Activated CD8-positive, alpha-beta memory T cell treated with anti-CD3 and anti-CD28 coated beads, Interleukin-2, amount 10 ng/mL, durations not matched to agents 7 days and 5 days (primary cell): ENCODE results near the gene TFDP2. TPM values are rescaled to one million over a fixed set of nuclear protein-coding genes. Genes with fewer than 3 reads are reported as not detected.

ENCODE experiments used
- ATAC-seq: fragments of 150-1000 bp; cut with Tn5 transposase; one replicate; pipeline ENCODE4 v1.10.0; 2021; ENCODE audit warnings: moderate library complexity
- CTCF ChIA-PET: fragments of 350-600 bp; sonication (Branson Sonifier 250); formaldehyde crosslinking; loops from one replicate; lab custom pipeline; 2021; ENCODE audit warnings: antibody characterized with exemption; lab: Charles Lee
- DNase-seq: peaks from one replicate; pipeline ENCODE4 v3.0.0-alpha.2; 2020
- H3K27ac Mint-ChIP-seq: one replicate; pipeline ENCODE4 v1.8.0; 2021; ENCODE audit warnings: mild to moderate bottlenecking, mixed read lengths
- H3K27me3 Mint-ChIP-seq: one replicate; pipeline ENCODE4 v1.8.0; 2021; ENCODE audit warnings: mixed read lengths
- H3K36me3 Mint-ChIP-seq: one replicate; pipeline ENCODE4 v1.8.0; 2021; ENCODE audit warnings: mild to moderate bottlenecking, mixed read lengths
- H3K4me1 Mint-ChIP-seq: one replicate; pipeline ENCODE4 v1.8.0; 2021; ENCODE audit warnings: mixed read lengths
- H3K4me3 Mint-ChIP-seq: one replicate; pipeline ENCODE4 v1.8.0; 2021; ENCODE audit warnings: mild to moderate bottlenecking, moderate library complexity, mixed read lengths
- H3K9me3 Mint-ChIP-seq: one replicate; pipeline ENCODE4 v1.8.0; 2022; ENCODE audit warnings: low read depth, mixed read lengths
- total RNA-seq, 2 experiments: library from RNA; stranded (reverse); gene quantifications; one replicate each; pipeline ENCODE4 v1.2.3, GENCODE V29; 2021

The TFDP2 gene
- total RNA-seq, 2 experiments from 2014 or later = 29.0 to 33.7 TPM

DNA sequence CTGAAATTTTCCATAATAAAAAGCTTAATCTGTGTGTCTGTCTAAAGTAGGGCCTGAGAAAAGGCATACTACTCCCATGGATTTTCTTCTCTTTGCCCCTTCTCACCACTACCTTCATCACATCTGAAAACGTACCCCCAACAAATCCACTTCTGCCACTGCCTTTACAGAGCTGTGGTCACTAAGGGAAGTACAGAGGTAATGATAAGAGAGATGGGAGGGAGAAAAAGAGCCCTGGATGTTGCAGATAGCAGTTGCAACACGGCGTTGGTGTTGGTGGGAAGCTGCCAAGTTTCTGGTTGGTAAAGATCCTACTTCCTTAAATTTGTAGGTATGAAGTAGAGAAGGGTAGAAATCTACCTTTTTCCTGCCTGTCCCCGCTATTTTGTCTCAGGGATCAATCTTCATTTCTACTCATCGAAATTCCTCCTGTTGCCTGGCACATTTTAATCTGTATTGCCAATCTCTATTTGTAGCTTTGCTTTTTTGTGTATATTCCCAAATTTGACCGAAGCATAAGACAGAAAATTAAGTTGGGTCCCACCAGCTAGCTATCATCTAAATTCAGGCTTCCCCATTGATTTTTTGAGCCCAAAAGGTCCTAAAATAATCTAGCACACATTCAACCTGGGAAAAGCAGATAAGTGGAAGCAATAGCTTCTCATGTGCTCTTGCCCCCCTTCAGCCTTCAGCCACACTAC, 102.9 kb downstream of the TFDP2 start:
- no peak overlapping the region for H3K4me3 Mint-ChIP-seq
- peaks cover 3% of the 10 kb centered on the region for H3K36me3 Mint-ChIP-seq
- no peaks in the 10 kb centered on the region for H3K27me3 Mint-ChIP-seq
- ATAC-seq (no peak), DNase-seq (no peak)
- H3K9me3 Mint-ChIP-seq = no peaks in the 10 kb centered on the region
- H3K27ac Mint-ChIP-seq = no peak overlapping the region
- no peaks in the 10 kb centered on the region for H3K4me1 Mint-ChIP-seq
- CTCF ChIA-PET = interaction anchor here (0.6 kb wide), 1 partner anchor 9 kb away, joined by 3 read pairs; no protein-coding TSS in a partner anchor

DNA sequence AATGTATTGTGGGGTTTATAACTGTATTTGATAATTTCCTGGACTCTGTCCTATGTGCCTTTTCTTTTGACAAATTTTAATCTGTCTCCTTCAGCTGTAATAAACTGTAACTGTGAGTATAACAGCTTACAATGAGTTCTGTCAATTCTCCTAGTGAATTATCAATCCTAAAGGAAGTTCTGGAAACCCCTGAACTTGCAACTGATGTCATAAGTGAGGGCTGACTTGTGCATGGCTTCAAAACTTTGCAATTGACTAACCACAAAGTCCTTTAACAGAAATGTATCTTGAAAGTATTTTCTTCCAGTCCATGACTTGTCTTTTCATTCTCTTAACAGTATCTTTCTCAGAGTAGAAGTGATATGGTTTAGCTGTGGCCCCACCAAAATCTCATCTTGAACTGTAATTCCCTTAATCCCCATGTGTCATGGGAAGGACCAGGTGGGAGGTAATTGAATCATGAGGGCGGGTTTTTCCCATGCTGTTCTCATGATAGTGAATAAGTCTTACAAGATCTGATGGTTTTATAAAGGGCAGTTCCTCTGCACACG, 108.3 kb downstream of the TFDP2 start:
- Mint-ChIP-seq H3K4me1 (no peaks in the 10 kb centered on the region), H3K27me3 (no peaks in the 10 kb centered on the region), H3K27ac (no peak overlapping the region), H3K9me3 (no peaks in the 10 kb centered on the region), H3K4me3 (no peak overlapping the region), H3K36me3 (peaks cover 2% of the 10 kb centered on the region)
- CTCF ChIA-PET = no interaction called here
- DNase-seq (no peak), ATAC-seq (no peak)

DNA sequence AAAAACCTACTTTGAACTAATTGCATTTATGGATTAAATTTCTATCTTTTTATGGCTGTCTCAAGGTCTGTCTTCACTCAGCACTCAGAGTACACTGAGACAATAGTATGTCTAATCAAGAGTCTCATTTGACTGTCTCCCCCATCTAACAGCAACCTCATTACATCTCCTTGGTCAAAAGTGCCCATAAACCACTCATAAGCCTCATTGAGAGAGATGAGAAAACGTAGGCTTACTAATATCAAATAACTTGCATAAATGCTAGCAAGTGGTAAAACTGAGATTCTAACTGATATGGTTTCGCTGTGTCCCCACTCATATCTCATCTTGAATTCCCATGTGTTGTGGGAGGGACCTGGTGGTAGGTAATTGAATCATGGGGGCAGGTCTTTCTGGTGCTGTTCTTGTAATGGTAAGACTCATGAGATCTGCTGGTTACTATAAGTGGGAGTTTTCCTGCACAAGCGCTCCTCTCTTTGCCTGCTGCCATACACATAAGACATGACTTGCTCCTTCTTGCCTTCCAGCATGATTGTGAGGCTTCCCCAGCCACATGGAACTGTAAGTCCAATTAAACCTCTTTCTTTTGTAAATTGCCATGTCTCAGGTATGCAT, 113.9 kb downstream of the TFDP2 start:
- no peak for DNase-seq
- H3K4me1 Mint-ChIP-seq = no peaks in the 10 kb centered on the region
- H3K27ac Mint-ChIP-seq = no peak overlapping the region
- no peak for ATAC-seq
- H3K27me3 Mint-ChIP-seq = no peaks in the 10 kb centered on the region
- CTCF ChIA-PET = no interaction called here
- no peaks in the 10 kb centered on the region for H3K36me3 Mint-ChIP-seq
- H3K4me3 Mint-ChIP-seq = no peak overlapping the region
- H3K9me3 Mint-ChIP-seq = no peaks in the 10 kb centered on the region

DNA sequence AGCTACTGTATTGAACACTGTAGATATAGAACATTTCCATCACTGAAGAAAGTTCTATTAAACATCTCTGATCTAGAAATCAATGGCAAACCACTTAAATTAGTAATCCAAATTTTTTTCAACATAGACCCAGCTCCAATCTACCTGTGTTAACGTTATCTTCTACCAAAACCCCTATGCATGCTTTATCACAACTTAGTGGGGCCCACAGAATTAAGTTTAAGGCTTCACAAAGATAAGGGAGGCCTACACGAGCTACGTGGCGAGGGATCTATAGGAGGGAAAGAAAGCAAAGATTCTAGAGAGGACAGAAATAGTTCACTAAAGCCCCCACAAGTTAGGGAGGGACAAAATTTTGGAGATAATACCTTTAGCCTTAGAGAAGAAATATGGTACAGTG, 116.1 kb downstream of the TFDP2 start:
- no peak overlapping the region for H3K27ac Mint-ChIP-seq
- no peaks in the 10 kb centered on the region for H3K36me3 Mint-ChIP-seq

GRCh38 chr3:142031575-142031974, 117.8 kb downstream of the TFDP2 start:
- no peak for ATAC-seq
- no peaks in the 10 kb centered on the region for H3K27me3 Mint-ChIP-seq
- no peaks in the 10 kb centered on the region for H3K36me3 Mint-ChIP-seq
- no peak for DNase-seq
- peaks cover 16% of the 10 kb centered on the region for H3K4me1 Mint-ChIP-seq
- no peak overlapping the region for H3K4me3 Mint-ChIP-seq
- CTCF ChIA-PET = no interaction called here
- H3K9me3 Mint-ChIP-seq = no peaks in the 10 kb centered on the region
- no peak overlapping the region for H3K27ac Mint-ChIP-seq

More for the DNA sequence above, 116.1 kb downstream of the TFDP2 start:
- H3K4me1 Mint-ChIP-seq = peaks cover 8% of the 10 kb centered on the region
- H3K27me3 Mint-ChIP-seq = no peaks in the 10 kb centered on the region
- H3K4me3 Mint-ChIP-seq = no peak overlapping the region
- H3K9me3 Mint-ChIP-seq = no peaks in the 10 kb centered on the region
- DNase-seq (no peak), ATAC-seq (no peak)
- CTCF ChIA-PET = interaction anchor here (0.9 to 1.1 kb wide), 2 partner anchors 13 to 247 kb away, joined by 3 to 4 read pairs; no protein-coding TSS in a partner anchor

- Mint-ChIP-seq H3K36me3 (no peaks in the 10 kb centered on the region), H3K4me3 (no peak overlapping the region), H3K27me3 (no peaks in the 10 kb centered on the region), H3K4me1 (peaks cover 16% of the 10 kb centered on the region), H3K9me3 (no peaks in the 10 kb centered on the region), H3K27ac (no peak overlapping the region)
- no peak for DNase-seq
- no peak for ATAC-seq
- CTCF ChIA-PET = no interaction called here
Measured at GRCh38 chr3:142029791-142030190, 119.6 kb downstream of the TFDP2 start.

GRCh38 chr3:142029052-142029642, 120.2 kb downstream of the TFDP2 start:
- DNase-seq = no peak
- CTCF ChIA-PET = interaction anchor here (1.1 kb wide), 1 partner anchor 8 kb away, joined by 3 read pairs; no protein-coding TSS in a partner anchor
- Mint-ChIP-seq H3K27ac (no peak overlapping the region), H3K4me3 (no peak overlapping the region), H3K36me3 (no peaks in the 10 kb centered on the region), H3K4me1 (peaks cover 16% of the 10 kb centered on the region), H3K27me3 (no peaks in the 10 kb centered on the region), H3K9me3 (no peaks in the 10 kb centered on the region)
- no peak for ATAC-seq

DNA sequence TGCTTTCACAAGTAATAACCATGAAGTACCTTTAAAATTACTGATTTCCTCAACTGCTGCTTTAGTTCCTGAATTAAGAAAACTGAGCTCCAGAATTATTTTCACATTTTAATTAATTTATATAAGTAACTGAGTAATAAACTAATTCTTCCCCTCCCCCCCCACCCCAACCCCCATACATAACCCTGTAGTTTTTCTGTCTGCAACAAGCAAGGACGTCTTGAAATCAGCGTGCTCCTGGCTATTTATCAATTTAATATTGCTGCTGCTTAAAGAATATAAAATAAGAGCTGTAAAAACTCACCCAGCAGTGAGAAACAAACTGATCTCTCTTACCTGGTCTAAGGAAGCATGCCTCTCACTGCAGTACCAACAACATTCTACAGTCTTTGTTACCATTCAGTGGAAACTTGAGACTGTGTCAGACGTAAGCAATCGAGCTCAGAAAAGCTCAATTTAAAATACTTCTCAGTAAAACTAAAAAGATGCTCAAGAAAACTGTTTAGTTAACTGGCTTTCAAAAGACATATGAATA, 121.0 kb downstream of the TFDP2 start:
- H3K36me3 Mint-ChIP-seq = no peaks in the 10 kb centered on the region
- H3K4me3 Mint-ChIP-seq = peak overlapping the region; percentile 73
- no peaks in the 10 kb centered on the region for H3K27me3 Mint-ChIP-seq

GRCh38 chr3:142027735-142028134, 121.6 kb downstream of the TFDP2 start:
- Mint-ChIP-seq H3K4me1 (peaks cover 16% of the 10 kb centered on the region), H3K27ac (peak overlapping the region; percentile 72)
- CTCF ChIA-PET = interaction anchor here (1.1 kb wide), 1 partner anchor 10 kb away, joined by 3 read pairs; no protein-coding TSS in a partner anchor

More for the DNA sequence above, 121.0 kb downstream of the TFDP2 start:
- CTCF ChIA-PET = interaction anchor here (0.6 to 1.1 kb wide), 2 partner anchors 9 to 445 kb away, joined by 3 read pairs; no protein-coding TSS in a partner anchor
- peak; percentile 42 for DNase-seq
- Mint-ChIP-seq H3K27ac (peak overlapping the region; percentile 60), H3K9me3 (no peaks in the 10 kb centered on the region), H3K4me1 (peaks cover 16% of the 10 kb centered on the region)
- peak; percentile 91 for ATAC-seq

GRCh38 chr3:142027300-142027699, 122.0 kb downstream of the TFDP2 start:
- CTCF ChIA-PET = no interaction called here
- DNase-seq = no peak
- H3K27ac Mint-ChIP-seq = peak overlapping the region; percentile 72
- H3K4me1 Mint-ChIP-seq = peaks cover 19% of the 10 kb centered on the region
- no peaks in the 10 kb centered on the region for H3K36me3 Mint-ChIP-seq
- ATAC-seq = no peak
- H3K4me3 Mint-ChIP-seq = peak overlapping the region; percentile 68
- H3K27me3 Mint-ChIP-seq = no peaks in the 10 kb centered on the region
- H3K9me3 Mint-ChIP-seq = no peaks in the 10 kb centered on the region

More at GRCh38 chr3:142027735-142028134, 121.6 kb downstream of the TFDP2 start:
- H3K27me3 Mint-ChIP-seq = no peaks in the 10 kb centered on the region
- H3K36me3 Mint-ChIP-seq = no peaks in the 10 kb centered on the region
- DNase-seq (no peak), ATAC-seq (peak; percentile 57)
- H3K9me3 Mint-ChIP-seq = no peaks in the 10 kb centered on the region
- H3K4me3 Mint-ChIP-seq = peak overlapping the region; percentile 68

DNA sequence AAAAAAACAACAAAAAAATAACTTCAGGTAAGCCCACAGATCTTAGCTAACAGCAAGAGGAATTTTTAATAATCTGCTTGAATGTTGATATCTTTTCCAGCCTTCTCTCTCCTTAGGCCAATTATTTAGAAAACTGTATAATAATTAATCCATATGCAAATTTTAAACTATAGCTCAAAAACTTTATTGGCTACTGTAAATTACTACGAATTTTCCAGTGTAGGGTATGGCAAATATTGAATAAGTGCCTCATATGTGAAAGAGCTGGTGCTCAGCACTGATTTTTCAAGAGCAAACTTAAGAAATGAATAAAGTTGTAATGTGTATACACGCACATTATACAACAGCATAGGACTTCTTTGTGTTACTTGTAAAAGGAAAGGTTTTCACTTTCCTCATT, 123.0 kb downstream of the TFDP2 start:
- DNase-seq (no peak), ATAC-seq (no peak)
- Mint-ChIP-seq H3K36me3 (no peaks in the 10 kb centered on the region), H3K4me1 (peaks cover 25% of the 10 kb centered on the region), H3K27ac (no peak overlapping the region), H3K27me3 (no peaks in the 10 kb centered on the region), H3K9me3 (no peaks in the 10 kb centered on the region), H3K4me3 (no peak overlapping the region)
- CTCF ChIA-PET = interaction anchor here (1.0 kb wide), 1 partner anchor 11 kb away, joined by 3 read pairs; no protein-coding TSS in a partner anchor

DNA sequence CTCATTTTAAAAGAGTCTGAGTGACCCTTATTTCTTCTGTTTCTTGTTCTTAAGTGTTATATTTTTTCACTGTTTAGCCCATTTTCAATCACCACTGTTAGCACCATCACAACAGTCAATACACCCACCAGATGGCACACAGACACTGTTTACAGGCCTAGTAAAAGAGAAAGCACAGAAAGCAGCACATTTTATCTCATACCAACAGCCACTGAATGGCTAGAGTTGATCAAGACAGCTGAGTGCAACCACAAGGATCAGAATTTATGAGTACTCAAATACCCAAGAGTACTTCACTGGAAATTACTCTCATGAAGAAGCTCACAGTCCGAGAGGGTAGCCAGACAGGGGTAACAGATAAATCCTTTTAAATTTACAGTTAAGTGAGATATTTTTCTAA, 127.0 kb downstream of the TFDP2 start:
- Mint-ChIP-seq H3K4me1 (peaks cover 31% of the 10 kb centered on the region), H3K36me3 (peaks cover 3% of the 10 kb centered on the region), H3K9me3 (no peaks in the 10 kb centered on the region), H3K27ac (peak overlapping the region; percentile 1), H3K4me3 (no peak overlapping the region), H3K27me3 (no peaks in the 10 kb centered on the region)
- CTCF ChIA-PET = interaction anchor here (0.6 to 1.3 kb wide), 3 partner anchors 16 to 258 kb away, joined by 3 to 4 read pairs (median 4); no protein-coding TSS in a partner anchor
- ATAC-seq = peak; percentile 86
- peak; percentile 53 for DNase-seq

GRCh38 chr3:142021127-142021526, 128.2 kb downstream of the TFDP2 start:
- Mint-ChIP-seq H3K4me3 (no peak overlapping the region), H3K27me3 (no peaks in the 10 kb centered on the region), H3K9me3 (no peaks in the 10 kb centered on the region), H3K27ac (no peak overlapping the region), H3K4me1 (peaks cover 26% of the 10 kb centered on the region), H3K36me3 (peaks cover 3% of the 10 kb centered on the region)
- DNase-seq (no peak), ATAC-seq (no peak)
- CTCF ChIA-PET = interaction anchor here (0.8 to 1.3 kb wide), 3 partner anchors 146 to 261 kb away, joined by 3 to 4 read pairs (median 4); no protein-coding TSS in a partner anchor
